Breast epithelium (tissue), 4 donors: Measurements from ENCODE around the gene ANP32A. TPM values are rescaled to one million over a fixed set of nuclear protein-coding genes. Genes with fewer than 3 reads are reported as not detected.

Experiments used
- DNase-seq, 2 donors: peaks; one replicate each; pipeline ENCODE4 v3.0.0-alpha.2; 2019; ENCODE audit warnings: low spot score in 2 of 2
- H3K27ac ChIP-seq, 2 donors: fragments of 200-600 bp; sonication (generic) in 1 of 2; one replicate each; pipeline ENCODE4 v1.5.1; 2016 to 2019; ENCODE audit warnings: mild to moderate bottlenecking in 1 of 2
- H3K27me3 ChIP-seq, 2 donors: fragments of 200-600 bp; sonication (generic) in 1 of 2; one replicate each; pipeline versions ENCODE4 v1.5.1 to v1.6.0; 2017 to 2019; ENCODE audit warnings: control low read depth in 1 of 2, mild to moderate bottlenecking in 1 of 2
- H3K36me3 ChIP-seq: fragments of 200-600 bp; one replicate; pipeline ENCODE4 v1.5.1; 2019
- H3K4me1 ChIP-seq, 2 donors: fragments of 200-600 bp; sonication (generic); one replicate each; pipeline ENCODE4 v1.5.1; 2016 to 2019; ENCODE audit warnings: control low read depth in 1 of 2
- H3K4me3 ChIP-seq, 3 donors: fragments of 200-600 bp; sonication (generic); 1 replicate in 2 of 3; 2 replicates in 1 of 3; pipeline ENCODE4 v1.5.1; 2016 to 2019; ENCODE audit warnings: mild to moderate bottlenecking in 3 of 3, moderate library complexity in 2 of 3
- H3K9me3 ChIP-seq, 2 donors: fragments of 200-600 bp; sonication (generic) in 1 of 2; one replicate each; pipeline ENCODE4 v1.5.1; 2016 to 2019; ENCODE audit warnings: control low read depth in 1 of 2
- CTCF ChIP-seq, 3 donors: fragments of 450-650 bp; IDR thresholded peaks; one replicate each; pipeline ENCODE4 v1.5.1; 2016 to 2017; ENCODE audit warnings: antibody characterized with exemption in 3 of 3, mild to moderate bottlenecking in 3 of 3, moderate library complexity in 3 of 3
- POLR2A ChIP-seq: fragments of 450-650 bp; IDR thresholded peaks from one replicate; pipeline ENCODE4 v1.6.1; 2016; ENCODE audit warnings: antibody characterized with exemption, mild to moderate bottlenecking, moderate library complexity
- POLR2AphosphoS5 ChIP-seq, 3 donors: sonication (generic); formaldehyde crosslinking; IDR thresholded peaks; one replicate each; pipeline ENCODE4 v1.6.1; 2017; ENCODE audit warnings: antibody characterized with exemption in 3 of 3
- intact Hi-C: fragments of 100-400 bp; cut with DNase I; formaldehyde crosslinking; loops from one replicate; pipeline ENCODE4 v1.15.1; 2023; ENCODE audit warnings: low total_unique reads
- total RNA-seq, 3 donors: library from RNA; depleted of rRNA; stranded (reverse); fragments of >200 nt; gene quantifications; one replicate each; pipeline ENCODE4 v1.1.0, GENCODE V29; 2016

Gene ANP32A
- total RNA-seq, 3 donors from 2014 or later: 57.0 to 63.4 (median 62.8) TPM

- no peaks in the 10 kb centered on the region for H3K27me3 ChIP-seq
- peaks cover 13 to 18% of the 10 kb centered on the region in 2 donors for H3K4me1 ChIP-seq
- H3K9me3 ChIP-seq: no peaks in the 10 kb centered on the region
- TF ChIP-seq POLR2A: no peak
- H3K36me3 ChIP-seq: no peaks in the 10 kb centered on the region
- no peak for DNase-seq
- no peak overlapping the region for H3K4me3 ChIP-seq
- intact Hi-C loops: no loop called here
- H3K27ac ChIP-seq: peak overlapping the region in 1 of 2 donors; percentile 54
Observed at GRCh38 chr15:68798346-68799094, 22.2 kb downstream of the ANP32A start.

- Histone ChIP-seq H3K36me3 (no peaks in the 10 kb centered on the region), H3K4me3 (no peak overlapping the region), H3K9me3 (no peaks in the 10 kb centered on the region), H3K27me3 (no peaks in the 10 kb centered on the region), H3K4me1 (peaks cover 13 to 25% of the 10 kb centered on the region in 2 donors), H3K27ac (peak overlapping the region; percentile 54 to 92)
- TF ChIP-seq POLR2A (no peak), POLR2AphosphoS5 (IDR thresholded peaks at IDR 0.05) (no peak), CTCF (IDR thresholded peaks at IDR 0.05) (no peak)
- intact Hi-C loops: no loop called here
- no peak for DNase-seq
Observed at GRCh38 chr15:68797599-68798345, 22.9 kb downstream of the ANP32A start.

- Histone ChIP-seq H3K4me1 (peaks cover 13 to 27% of the 10 kb centered on the region in 2 donors), H3K27me3 (no peaks in the 10 kb centered on the region), H3K27ac (peak overlapping the region; percentile 88 to 92), H3K9me3 (no peaks in the 10 kb centered on the region), H3K36me3 (no peaks in the 10 kb centered on the region), H3K4me3 (no peak overlapping the region)
- no peak for DNase-seq
- TF ChIP-seq POLR2A: no peak
- intact Hi-C loops: no loop called here
Observed at GRCh38 chr15:68797191-68797590, 23.5 kb downstream of the ANP32A start.

GRCh38 chr15:68796576-68796975 lies 24.1 kb downstream of the ANP32A start:
- no peak for TF ChIP-seq POLR2A
- TF ChIP-seq POLR2AphosphoS5 (IDR thresholded peaks at IDR 0.05): no peak
- TF ChIP-seq CTCF (IDR thresholded peaks at IDR 0.05): no peak
- H3K36me3 ChIP-seq: no peaks in the 10 kb centered on the region
- DNase-seq: no peak
- intact Hi-C loops: no loop called here
- peak overlapping the region; percentile 88 to 92 for H3K27ac ChIP-seq
- no peaks in the 10 kb centered on the region for H3K9me3 ChIP-seq
- no peak overlapping the region for H3K4me3 ChIP-seq
- no peaks in the 10 kb centered on the region for H3K27me3 ChIP-seq
- H3K4me1 ChIP-seq: peaks cover 13 to 32% of the 10 kb centered on the region in 2 donors

- Histone ChIP-seq H3K4me3 (peak overlapping the region in 2 of 3 donors; percentile 13 to 34), H3K9me3 (no peaks in the 10 kb centered on the region), H3K36me3 (no peaks in the 10 kb centered on the region), H3K4me1 (peaks cover 22 to 44% of the 10 kb centered on the region in 2 donors), H3K27me3 (no peaks in the 10 kb centered on the region), H3K27ac (peak overlapping the region; percentile 88 to 92)
- DNase-seq: peak; percentile 94 to 97
- intact Hi-C loops: no loop called here
- TF ChIP-seq CTCF (IDR thresholded peaks at IDR 0.05) (no peak), POLR2AphosphoS5 (IDR thresholded peaks at IDR 0.05) (peak; percentile 19 to 75 (median 38)), POLR2A (peak; percentile 50)
Observed at GRCh38 chr15:68795298-68795848, 25.3 kb downstream of the ANP32A start.
